M059J (cell line): ENCODE results near the gene SLC6A7. TPM values are rescaled to one million over a fixed set of nuclear protein-coding genes. Genes with fewer than 3 reads are reported as not detected.

Source experiments
- DNase-seq: peaks from one replicate; pipeline ENCODE4 v3.0.0-alpha.2; 2012; ENCODE audit warnings: low read depth
- total RNA-seq: library from RNA; depleted of rRNA; stranded (reverse); fragments of >200 nt; shearing (Covaris generic); gene quantifications from 2 replicates; pipeline ENCODE4 v1.2.3, GENCODE V29; 2014; rRNA removed

SLC6A7 gene
- total RNA-seq: not detected in 2 replicates

- DNase-seq: no peak
Measured at GRCh38 chr5:150189728-150190502, at the start of gene SLC6A7. Gene SLC6A7 (plus strand): TSS chr5:150190062. CDS start chr5:150190328, 266 bp downstream.

DNA sequence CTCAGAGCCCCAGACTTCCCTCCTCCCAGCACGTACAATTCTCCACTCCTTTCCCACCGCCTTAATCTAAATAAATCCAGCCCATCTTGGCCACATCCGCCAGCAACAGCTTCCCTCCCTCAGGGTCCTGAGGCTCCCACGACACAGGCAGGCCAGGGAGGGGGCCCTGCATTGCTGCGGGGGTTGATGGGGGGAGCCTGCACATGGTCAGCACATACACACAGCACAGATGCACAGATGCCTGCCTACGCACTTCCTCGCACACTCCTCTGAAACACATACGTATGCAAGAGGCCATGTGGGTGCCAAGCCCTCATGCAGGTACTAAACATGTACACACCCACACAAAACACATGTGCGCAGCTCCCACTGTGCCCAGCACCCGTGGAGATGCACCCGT is 49.0 kb upstream of the SLC6A7 start:
- peak; percentile 80 for DNase-seq

DNA sequence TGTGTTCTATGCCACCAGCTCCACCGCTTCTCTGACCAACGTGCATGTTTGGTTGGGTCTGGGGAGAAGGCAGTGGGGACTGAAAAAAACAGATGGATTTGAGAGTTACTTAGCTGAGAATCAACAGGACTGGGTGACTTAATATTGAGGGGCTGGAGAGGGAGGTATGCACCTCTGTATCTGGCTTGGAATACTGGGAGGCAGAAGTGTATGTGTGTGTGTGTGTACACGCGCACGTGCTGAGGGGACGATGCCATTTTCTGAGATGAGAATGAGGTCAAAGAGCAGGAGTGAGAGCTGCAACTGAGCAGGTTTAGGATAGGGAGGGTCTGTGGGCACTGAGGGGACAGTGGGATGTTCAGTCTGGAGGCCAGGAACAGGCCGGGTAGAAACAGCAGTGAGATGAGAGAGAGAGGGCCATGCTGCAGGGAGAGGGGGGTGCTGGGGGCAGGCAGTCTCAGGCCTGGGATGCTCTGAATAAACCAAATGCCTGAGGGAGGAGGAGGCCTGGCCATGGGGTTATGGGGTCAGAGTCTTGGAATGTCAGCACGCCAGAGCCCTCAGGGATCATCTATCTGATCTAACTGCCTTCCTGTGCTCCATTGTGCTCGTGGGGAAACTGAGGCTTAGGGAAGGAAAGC is 48.2 kb upstream of the SLC6A7 start:
- peak; percentile 93 for DNase-seq

DNA sequence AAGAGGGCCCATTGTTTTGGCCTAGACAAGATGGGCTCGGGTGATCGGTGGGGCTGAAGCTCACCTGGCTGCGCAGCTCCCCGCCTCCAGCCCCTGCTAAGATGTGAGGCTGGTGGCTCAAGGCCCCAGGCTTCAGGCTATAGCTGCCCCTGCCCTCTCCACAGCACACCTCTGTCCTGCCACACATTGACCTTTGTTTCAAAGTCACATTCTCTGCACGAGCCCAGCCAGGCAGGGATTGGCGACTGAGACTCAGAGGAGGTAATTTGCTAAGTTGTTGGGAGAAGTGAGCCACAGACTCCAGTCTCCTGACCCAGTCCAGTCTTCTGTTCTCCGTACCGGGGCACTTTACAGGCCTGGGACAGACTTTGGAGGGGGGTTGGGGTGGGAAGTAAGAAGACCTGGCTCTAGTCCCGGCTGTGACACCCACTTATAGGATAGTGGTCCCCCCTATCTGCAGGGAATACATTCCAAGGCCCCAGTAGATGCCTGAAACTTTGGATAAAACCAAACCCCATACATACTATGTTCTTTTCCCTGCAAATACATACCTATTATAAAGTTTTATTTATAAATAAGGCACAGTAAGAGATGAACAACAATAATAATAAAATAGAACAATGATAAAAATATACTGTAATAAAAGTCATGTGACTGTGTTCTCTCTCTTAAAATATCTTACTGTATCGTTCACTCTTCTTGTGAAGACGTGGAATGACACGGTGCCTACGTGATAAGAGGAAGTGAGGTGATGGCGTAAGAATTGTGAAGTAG is 47.5 kb upstream of the SLC6A7 start:
- DNase-seq: peak; percentile 76

GRCh38 chr5:150142959-150143349 is 46.9 kb upstream of the SLC6A7 start:
- DNase-seq: peak; percentile 96

DNA sequence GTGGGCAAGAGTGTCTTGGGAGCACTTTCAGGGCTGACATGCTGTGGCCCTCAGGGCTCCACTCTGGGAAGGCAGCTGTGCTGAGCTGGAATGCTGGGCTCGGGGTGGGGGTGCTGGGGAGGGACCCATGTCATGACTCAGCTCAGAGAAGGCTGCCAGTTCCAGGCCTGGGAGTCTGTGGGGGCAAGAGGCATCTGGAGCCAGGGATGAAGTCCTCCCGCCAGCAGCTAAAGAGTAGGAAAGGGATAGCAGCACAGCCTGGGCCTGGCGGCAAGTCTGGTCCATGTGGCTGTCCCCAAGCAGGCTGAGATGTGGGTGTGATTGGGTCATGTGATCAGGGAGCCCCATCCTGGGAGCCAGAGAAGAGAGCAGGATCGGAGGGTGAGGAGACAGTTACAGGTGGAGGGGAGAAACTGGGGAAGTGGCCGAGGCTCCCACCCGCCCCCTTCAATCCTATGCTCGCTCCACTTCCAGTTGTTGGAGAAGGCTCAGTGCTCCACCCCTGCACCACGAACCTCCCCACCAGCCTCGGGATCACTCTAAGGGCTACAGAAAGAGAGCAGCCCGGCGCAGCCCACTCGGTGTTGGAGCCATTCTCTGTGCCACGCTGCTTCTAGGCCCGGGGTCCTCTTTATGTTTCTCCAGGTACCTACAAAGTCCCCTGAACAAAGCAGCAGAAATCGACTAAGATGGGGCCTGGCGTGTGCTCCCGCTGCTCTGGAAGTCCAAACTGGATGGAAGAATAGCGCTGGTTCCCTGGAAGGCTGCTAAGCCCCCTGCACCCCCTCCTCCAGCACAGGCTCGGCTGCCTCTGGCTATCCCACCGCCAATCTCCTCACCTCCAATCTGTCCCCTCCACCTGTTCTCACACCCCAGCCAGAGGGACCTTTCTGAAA is 46.3 kb upstream of the SLC6A7 start:
- DNase-seq: peak; percentile 94

- DNase-seq: no peak
Measured at GRCh38 chr5:150144246-150144801, 45.5 kb upstream of the SLC6A7 start.

DNA sequence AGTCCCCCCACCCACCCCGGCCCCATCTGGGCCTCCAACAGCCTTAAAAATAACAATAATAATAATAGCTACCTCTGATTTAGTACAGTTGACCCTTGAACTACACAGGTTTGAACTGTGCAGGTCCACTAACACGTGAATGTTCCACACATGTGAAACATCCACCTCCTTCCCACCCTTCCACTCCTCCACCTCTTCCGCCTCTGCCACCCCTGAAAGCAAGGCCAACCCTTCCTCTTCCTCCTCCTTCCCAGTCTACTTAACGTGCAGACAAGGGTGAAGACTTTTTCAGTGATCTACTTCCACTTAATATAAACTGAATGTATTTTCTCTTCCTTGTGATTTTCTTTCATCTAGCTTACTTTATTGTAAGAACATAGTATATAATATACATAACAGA is 45.0 kb upstream of the SLC6A7 start:
- no peak for DNase-seq

DNA sequence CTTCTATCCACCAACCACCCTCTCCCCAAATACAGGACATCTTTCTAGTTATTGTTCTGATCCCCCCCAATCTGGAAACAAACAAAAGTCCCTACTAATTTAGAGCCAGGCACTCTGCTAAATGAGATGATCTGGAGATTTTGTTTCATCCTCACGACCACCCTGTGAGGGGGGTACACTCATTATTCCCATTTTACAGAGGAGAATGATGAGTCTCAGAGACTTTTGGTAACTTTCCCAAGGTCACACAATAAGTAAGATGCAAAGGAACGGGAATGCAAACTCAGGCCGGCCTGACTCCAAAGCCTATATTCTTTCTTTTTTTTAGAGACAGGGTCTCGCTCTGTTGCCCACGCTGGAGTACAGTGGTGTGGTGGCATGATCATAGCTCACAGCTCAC is 43.6 kb upstream of the SLC6A7 start:
- no peak for DNase-seq

DNA sequence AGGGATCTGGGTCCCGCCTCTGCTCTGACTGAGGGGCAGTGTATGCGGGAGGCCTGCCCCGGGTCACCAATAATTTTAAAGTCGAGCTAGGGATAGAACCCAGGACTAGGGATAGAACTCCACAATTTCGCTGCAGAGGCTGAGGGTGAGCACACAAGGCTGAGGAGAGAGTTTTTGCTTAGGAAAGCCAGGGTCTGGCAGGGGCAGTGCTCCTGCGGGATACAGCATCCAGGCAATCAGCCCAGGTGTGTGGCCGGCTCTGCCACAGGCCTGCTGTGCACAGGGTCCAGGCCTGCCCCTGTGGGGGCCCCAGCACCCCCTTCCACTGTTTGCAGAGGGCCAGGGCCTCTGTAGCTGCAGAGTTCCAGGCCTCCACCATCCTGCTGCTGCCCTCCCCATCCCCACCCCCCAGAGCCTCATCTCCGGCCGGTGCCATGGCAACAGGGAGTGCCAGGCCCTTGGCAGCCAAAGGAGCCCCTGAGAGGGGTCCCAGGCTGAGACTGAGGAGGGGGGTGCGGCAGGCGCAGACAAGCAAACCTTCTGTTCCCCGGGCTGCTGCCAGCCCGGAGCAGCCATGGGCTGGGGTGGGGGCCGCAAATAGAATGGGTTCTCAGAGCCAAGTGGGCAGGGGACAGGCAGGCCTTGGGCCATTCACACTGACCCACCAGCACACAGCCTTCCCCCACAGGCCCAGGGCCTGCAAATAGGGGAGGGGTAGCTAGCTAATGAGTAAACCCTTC is 42.8 kb upstream of the SLC6A7 start:
- DNase-seq: no peak

DNA sequence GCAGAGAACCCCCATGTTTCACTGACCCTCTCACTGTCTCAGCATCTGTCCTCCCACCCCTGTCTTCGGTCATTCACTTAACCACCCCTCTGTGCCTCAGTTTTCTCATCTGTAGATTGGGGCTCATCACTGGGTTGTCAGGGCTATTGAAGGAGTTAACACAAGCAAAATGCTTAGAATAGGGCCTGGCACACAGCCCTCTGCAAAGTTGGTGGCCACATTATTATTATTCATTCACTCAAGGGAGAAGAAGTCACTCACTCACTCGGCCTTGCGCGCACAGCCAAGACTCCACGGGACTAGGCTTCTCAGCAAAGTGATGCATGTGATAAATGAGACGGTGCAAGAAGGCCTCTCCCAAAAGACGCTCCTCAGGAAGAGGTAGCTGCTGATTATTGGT is 42.2 kb upstream of the SLC6A7 start:
- DNase-seq: no peak

DNA sequence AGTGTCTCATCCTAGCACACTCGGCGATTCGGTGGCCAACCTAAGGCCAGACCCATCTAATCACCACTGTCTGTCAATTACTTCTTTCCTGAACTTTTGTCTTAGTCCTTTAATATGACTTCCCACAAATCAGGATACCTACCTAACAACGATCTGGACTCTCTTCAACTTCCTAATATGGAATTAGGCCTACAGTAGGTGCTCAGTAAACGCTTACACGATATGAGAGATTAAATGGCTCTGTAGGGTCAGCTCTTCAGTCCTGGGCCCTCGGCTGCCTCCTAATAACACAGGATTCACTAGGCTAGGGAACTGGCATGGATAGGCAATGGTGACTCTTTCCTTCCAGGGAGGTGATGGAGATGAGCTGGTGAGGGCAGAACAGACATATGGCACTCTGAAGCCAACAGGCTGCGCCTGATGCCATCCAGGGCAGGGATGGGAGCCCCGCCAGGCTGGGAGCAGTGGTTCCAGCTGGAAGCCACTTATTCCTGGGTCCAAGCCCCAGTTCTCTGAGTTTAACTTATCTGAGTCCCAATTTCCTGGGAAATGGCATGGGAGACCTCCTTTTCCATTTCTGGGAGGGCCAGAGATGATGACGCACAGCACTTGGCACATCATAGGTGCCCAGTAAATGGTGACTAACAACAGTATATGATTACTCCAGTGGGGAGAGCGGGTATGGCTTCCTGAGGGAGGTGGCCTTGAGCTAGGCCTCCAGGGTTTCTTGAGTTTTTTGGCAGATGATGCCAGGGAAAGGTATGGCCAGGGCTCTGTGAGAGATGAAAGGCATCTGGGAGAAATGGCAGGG is 41.5 kb upstream of the SLC6A7 start:
- DNase-seq: no peak

- DNase-seq: no peak
Measured at GRCh38 chr5:150149618-150150017, 40.2 kb upstream of the SLC6A7 start.

- no peak for DNase-seq
Measured at GRCh38 chr5:150152636-150153462, 37.0 kb upstream of the SLC6A7 start.

GRCh38 chr5:150153483-150153882 is 36.4 kb upstream of the SLC6A7 start:
- no peak for DNase-seq

DNA sequence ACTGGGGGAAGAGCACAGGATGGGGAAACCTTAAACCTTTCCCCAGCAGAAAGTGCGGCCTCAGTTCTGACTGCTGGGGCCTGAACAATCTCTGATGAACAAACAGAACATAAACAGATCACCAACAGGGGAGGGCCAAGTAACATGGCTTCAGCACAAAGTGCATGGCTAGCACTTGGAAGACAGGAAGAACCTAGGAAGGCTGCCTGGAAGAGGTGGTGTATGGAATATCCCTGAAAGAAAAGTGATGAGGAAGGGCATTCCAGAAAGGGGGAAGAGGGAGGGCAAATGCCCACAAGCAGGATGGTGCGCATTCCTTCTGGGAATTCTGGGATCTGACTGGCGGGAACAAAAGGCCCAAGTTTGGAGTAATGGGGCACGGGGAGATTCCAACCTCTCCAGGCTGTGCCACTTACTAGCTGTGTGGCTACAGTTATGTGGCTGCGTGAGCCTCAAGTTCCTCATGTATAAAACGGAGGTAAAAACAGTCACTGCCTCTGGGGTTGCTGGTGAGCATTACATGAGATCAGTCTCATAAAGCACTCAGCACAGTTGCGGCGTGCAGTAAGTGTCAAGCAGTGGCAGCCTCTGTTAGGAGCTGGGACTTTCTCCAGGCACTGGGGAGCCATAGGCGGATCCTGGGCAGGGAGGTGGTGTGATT is 35.8 kb upstream of the SLC6A7 start:
- DNase-seq: peak; percentile 68

GRCh38 chr5:150154618-150155128 is 35.2 kb upstream of the SLC6A7 start:
- DNase-seq: peak; percentile 52
